NCI-H128 (cell line): Measurements from ENCODE around the gene LRP5.

Source experiments
- DNase-seq: peaks from one replicate; lab custom pipeline; 2025; ENCODE audit not compliant: unreplicated experiment; lab: John Stamatoyannopoulos, UW

The LRP5 gene

GRCh38 chr11:68345776-68346461, 33.5 kb downstream of the LRP5 start:
- no peak for DNase-seq

- DNase-seq = no peak
Measured at GRCh38 chr11:68346462-68346790, 34.0 kb downstream of the LRP5 start.

GRCh38 chr11:68347345-68347744, 35.0 kb downstream of the LRP5 start:
- no peak for DNase-seq

DNA sequence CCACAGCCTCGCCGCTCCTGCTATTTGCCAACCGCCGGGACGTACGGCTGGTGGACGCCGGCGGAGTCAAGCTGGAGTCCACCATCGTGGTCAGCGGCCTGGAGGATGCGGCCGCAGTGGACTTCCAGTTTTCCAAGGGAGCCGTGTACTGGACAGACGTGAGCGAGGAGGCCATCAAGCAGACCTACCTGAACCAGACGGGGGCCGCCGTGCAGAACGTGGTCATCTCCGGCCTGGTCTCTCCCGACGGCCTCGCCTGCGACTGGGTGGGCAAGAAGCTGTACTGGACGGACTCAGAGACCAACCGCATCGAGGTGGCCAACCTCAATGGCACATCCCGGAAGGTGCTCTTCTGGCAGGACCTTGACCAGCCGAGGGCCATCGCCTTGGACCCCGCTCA, 35.5 kb downstream of the LRP5 start:
- no peak for DNase-seq

- no peak for DNase-seq
Measured at GRCh38 chr11:68349461-68350249, 37.3 kb downstream of the LRP5 start.

- no peak for DNase-seq
Measured at GRCh38 chr11:68350759-68351449, 38.5 kb downstream of the LRP5 start.

DNA sequence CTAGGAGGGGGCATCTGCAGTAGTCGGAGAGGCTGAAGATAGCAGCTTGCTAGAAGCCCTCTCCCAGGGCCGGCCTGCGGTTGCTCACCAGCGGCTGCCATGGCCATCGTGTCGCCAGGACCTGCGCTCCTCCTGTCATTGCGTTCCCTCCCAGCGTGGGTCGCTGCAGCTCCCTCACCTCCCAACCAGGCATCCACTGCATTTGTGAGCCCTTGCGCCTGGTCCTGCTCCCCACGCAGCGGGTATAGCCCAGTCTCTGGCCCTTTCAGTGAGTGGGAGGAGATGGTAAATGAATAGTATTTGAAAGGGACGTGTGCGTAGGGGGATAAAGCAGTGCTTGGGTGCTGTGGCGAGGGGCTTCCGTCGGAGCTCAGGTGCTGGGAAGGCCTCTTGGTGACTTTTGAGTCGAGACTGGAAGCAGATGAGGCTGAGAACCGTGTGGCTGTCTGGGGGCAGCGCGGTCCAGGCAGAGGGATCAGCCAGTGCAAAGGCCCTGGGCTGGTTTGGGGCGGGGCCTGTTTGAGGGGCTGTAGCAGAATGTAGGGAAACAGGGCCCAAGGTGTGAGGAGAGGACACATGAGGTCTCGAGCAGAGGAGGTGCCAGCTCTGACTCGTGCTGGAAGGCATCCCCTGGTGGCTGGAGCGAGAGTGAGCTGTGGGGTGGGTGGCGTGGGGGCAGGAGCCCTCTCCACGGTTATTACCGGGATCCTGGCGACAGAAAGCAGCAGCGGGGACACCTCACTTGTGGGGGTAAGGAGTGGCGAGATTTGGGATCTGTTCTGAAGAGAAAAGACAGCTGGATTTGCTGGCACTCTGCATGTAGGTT, 39.3 kb downstream of the LRP5 start:
- no peak for DNase-seq

DNA sequence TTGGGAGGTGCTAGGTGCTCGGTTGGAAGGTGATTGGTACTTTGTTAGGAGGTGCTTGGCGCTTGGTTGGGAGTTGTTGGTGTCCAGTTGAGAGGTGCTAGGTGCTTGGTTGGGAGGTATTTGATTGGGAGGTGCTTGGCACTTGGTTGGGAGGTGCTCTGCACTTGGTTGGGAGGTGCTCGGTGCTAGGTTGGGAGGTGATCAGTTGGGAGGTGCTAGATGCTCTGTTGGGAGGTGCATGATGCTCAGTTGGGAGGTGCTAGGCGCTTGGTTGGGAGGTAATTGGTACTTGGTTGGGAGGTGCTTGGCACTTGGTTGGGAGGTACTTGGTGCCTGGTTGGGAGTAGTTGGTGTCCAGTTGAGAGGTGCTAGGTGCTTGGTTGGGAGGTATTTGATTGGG, 40.2 kb downstream of the LRP5 start:
- no peak for DNase-seq

DNA sequence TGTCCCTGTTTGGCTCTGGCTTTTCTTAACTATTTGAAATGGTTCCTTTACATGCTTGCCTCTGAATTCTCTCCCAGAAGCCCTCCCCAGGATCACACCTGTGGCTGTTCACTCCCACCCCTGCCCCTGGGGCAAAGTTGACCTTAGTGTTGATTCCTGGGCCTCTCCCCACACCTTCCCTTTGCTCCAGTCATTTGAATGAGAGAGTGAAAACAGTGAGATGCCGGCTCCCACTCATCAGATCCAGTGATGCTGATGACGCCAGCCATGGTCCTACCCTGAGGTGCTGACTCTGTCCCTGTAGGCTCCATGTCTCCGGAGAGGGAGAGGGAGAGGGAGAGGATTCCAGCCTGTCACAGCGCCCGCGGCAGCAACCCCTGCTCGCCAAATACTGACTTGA, 40.7 kb downstream of the LRP5 start:
- DNase-seq = no peak

DNA sequence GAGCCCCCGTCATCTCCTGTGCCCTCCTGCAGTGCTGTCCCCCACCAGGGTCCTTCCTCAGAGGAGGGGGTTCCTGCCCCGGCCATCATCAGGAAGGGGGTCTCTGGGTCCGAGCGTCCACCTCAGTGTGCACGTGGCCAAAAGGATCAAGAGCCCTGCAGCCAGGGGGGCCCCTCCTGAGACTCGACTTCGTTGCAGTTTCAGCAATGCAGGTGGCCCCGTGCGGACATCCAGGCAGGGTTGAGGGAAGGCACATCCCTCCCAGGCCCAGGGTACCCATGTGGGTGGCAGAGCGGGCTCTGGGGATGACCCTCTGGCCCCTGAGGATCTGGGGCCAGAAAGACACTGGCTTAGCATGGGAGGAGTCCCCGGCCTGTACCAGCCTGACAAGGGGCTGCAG, 41.3 kb downstream of the LRP5 start:
- no peak for DNase-seq

GRCh38 chr11:68354148-68354872, 41.9 kb downstream of the LRP5 start:
- DNase-seq = no peak

DNA sequence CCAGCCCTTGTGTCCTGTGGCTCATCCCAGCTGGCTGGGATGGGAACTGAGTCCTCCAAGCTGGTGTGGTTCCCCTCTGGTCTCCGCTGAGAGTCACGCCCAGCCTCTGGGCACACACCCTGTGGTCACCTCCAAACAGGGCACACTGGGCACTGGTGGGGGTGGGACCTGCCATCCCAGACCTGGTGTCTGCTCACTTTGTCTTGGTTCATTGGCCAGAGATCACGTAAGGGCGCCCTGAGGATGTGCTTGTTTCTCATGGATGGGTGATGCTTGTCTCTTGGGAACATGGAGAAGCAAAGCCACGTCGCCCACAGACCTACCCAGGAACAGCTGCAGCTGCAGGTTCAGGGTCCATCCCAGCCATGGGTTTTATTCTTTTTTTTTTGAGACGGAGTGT, 43.1 kb downstream of the LRP5 start:
- DNase-seq = no peak

GRCh38 chr11:68357568-68357967, 45.2 kb downstream of the LRP5 start:
- no peak for DNase-seq

DNA sequence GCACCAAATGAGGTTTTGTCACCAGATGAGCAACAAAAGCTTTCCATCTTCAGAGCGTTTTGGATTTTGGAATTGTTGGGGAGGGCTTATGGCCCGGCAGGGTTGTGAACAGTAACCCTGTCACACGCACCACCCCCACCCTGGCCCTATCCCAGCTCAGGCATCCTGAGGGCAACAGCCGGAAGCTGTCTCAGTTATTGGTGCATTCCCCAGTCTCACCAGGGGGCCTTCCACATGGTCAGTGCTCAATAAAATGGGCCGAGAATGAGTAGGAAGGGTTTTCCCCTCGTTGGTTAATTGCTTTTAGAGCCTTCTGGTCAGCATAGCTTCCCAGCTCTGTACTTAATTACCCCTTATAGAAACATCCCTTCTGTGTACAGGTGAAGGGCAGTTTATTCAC, 46.0 kb downstream of the LRP5 start:
- DNase-seq = no peak

- DNase-seq = no peak
Measured at GRCh38 chr11:68361702-68362101, 49.3 kb downstream of the LRP5 start.

DNA sequence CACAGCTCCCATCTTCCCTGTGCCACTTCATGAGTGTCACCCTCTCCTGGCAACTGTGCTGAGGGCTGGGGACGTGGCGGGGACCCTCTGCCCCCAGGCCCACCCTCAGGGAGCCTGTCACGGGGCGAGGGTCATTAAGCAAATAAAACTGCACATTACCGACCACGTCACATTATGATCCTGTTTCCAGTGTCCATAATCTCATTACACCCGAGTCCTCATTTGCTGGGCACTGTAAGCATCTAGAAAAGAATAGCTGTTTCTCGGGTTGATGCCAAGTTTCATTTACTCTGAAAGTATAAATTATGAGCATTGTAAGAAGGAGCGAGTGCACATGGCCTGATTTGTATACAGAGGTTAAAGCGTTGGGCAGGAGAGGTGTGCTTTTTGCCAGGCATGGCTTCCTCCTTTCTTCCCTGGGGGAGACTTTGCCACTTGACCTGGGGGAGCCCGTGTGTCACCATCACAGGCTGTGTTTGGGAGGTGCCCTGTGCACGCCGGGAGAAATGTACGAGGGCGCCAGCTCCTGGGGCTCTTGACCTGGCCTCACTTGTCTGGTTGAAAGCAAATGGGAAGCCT, 50.5 kb downstream of the LRP5 start:
- DNase-seq = no peak

DNA sequence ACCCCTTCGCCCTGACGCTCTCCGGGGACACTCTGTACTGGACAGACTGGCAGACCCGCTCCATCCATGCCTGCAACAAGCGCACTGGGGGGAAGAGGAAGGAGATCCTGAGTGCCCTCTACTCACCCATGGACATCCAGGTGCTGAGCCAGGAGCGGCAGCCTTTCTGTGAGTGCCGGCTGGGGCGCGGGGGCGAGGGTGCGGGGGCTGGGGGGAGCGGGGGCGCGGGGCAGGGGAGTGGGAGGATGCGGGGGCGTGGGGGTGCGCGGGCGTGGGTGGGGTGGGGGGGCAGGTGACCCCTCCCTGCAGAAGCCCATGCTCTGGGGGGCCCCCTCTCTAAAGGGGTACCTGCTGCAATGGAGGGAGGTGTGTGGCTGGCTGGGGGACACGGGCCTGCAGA, 51.4 kb downstream of the LRP5 start:
- DNase-seq = no peak

DNA sequence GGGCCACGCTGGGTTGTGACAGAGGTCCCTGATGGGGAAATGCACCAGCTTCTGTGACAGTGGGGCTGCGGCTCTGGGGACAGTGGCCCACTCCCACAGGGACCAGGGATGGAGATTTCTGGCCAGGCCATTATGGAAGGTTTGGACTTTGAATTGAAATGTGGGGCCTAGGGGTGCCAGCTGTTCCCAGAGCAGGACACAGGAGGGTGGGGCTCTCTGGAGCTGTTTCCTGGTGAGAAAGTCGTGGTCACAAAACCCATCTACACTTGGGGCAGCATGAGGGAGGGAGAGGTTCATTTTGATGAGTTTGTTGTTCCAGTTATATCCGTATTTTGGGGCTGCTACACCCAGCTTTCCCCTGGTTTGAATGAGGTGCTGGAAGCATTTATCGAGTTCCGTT, 52.2 kb downstream of the LRP5 start:
- no peak for DNase-seq

- no peak for DNase-seq
Measured at GRCh38 chr11:68365943-68366435, 53.6 kb downstream of the LRP5 start.

DNA sequence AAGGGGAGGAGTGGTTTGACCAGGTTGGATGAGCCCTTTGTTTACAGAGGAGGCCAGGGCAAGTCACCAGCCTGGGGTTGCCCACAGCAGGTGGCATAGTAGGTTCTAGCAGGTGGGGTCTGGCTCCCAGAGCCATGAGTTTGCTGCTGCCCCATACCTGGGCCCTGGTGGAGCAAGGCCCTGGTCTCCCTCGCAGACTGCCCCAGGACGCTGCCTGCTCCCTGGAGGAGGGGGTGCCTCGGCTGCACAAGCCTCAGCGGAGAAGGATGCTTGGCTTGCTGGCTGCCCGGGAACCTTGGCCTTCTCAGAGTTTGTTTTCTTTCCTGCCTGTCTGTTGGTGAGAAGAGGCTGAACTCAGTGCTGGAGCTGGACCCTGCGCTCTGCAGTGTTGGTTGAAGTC, 54.9 kb downstream of the LRP5 start:
- DNase-seq = no peak
